Measurements from ENCODE around the gene MAPK10.
"Not testable (repeated sequence)": the region's sequence is repeated elsewhere in the genome, so short reads cannot be mapped to it uniquely, and the experiment has no call there.

Gene MAPK10

GRCh38 chr4:85965529-85965928, 394.3 kb downstream of the MAPK10 start:
- no peaks in the 10 kb centered on the region for H3K27me3 Mint-ChIP-seq
- H3K4me3 Mint-ChIP-seq = no peak overlapping the region
- H3K27ac Mint-ChIP-seq = no peak overlapping the region

DNA sequence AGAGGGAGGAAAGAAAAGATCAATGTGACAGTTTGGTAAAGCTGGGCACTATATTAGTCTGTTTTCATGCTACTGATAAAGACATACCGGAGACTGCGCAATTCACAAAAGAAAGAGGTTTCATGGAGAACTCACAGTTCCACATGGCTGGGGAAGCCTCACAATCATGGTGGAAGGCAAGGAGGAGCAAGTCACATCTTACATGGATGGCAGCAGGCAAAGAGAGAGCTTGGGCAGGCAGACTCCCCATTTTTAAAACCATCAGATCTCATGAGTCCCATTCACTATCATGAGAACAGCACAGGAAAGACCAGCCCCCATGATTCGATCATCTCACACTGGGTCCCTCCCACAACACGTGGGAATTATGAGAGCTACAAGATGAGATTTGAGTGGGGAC, 394.8 kb downstream of the MAPK10 start:
- not testable (repeated sequence) for H3K4me3 Mint-ChIP-seq; H3K9me3 Mint-ChIP-seq; H3K27ac Mint-ChIP-seq; H3K27me3 Mint-ChIP-seq; H3K4me1 Mint-ChIP-seq (ENCODE audit: low read depth); H3K36me3 Mint-ChIP-seq (ENCODE audit: low read depth)

More at GRCh38 chr4:85965529-85965928, 394.3 kb downstream of the MAPK10 start:
- Mint-ChIP-seq H3K36me3 (ENCODE audit: low read depth) (no peaks in the 10 kb centered on the region), H3K9me3 (peaks cover 4% of the 10 kb centered on the region), H3K4me1 (ENCODE audit: low read depth) (no peaks in the 10 kb centered on the region)

- Mint-ChIP-seq H3K36me3 (ENCODE audit: low read depth) (no peaks in the 10 kb centered on the region), H3K4me3 (no peak overlapping the region), H3K4me1 (ENCODE audit: low read depth) (no peaks in the 10 kb centered on the region), H3K27ac (no peak overlapping the region), H3K27me3 (no peaks in the 10 kb centered on the region), H3K9me3 (peaks cover 4% of the 10 kb centered on the region)
Observed at GRCh38 chr4:85964298-85964697, 395.6 kb downstream of the MAPK10 start.

DNA sequence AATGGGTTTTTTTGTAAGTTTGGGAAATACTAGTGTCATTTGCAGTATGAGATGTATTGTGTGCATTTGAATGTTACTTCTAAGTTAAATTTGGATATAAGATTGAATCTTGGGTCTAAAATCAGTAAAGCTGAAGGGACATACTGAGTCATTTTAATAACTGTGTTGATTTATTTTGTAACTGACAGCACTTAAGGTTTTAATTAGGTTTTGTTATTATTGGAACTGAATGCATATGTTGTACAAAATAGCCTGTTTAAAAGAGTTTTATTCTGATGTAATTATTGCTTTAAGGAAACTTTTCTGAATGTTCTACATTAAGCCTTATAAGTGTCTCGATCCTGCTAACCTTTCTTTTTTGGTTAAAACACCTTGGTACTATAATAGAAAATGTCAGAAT, 396.6 kb downstream of the MAPK10 start:
- no peak overlapping the region for H3K27ac Mint-ChIP-seq
- peaks cover 4% of the 10 kb centered on the region for H3K9me3 Mint-ChIP-seq
- no peak overlapping the region for H3K4me3 Mint-ChIP-seq
- H3K36me3 Mint-ChIP-seq (ENCODE audit: low read depth) = no peaks in the 10 kb centered on the region
- no peaks in the 10 kb centered on the region for H3K4me1 Mint-ChIP-seq (ENCODE audit: low read depth)
- H3K27me3 Mint-ChIP-seq = no peaks in the 10 kb centered on the region

DNA sequence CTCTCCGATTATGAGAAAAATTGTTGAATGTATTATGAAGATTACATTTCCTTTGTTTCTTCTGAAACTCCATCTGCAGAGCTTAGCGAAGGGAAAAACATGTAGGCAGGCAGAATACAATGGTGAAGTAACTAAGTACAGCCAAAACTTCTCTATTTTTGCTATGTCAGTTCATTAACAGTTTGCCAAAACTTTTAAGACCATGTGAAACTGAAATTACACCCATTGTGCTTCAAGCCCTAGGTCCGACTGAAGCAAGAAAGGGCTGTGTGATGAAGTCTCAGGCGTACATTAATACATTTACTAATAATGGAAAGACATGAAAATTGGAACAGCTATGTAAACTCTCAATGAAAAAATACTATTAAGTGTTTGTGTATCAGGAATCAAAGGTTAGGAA, 398.0 kb downstream of the MAPK10 start:
- Mint-ChIP-seq H3K4me1 (ENCODE audit: low read depth) (no peaks in the 10 kb centered on the region), H3K36me3 (ENCODE audit: low read depth) (no peaks in the 10 kb centered on the region), H3K4me3 (no peak overlapping the region), H3K27me3 (no peaks in the 10 kb centered on the region), H3K27ac (no peak overlapping the region), H3K9me3 (peaks cover 4% of the 10 kb centered on the region)

- Mint-ChIP-seq H3K4me3 (no peak overlapping the region), H3K27ac (no peak overlapping the region), H3K4me1 (ENCODE audit: low read depth) (no peaks in the 10 kb centered on the region), H3K9me3 (no peaks in the 10 kb centered on the region), H3K36me3 (ENCODE audit: low read depth) (no peaks in the 10 kb centered on the region), H3K27me3 (no peaks in the 10 kb centered on the region)
Observed at GRCh38 chr4:85956293-85956945, 403.4 kb downstream of the MAPK10 start.

DNA sequence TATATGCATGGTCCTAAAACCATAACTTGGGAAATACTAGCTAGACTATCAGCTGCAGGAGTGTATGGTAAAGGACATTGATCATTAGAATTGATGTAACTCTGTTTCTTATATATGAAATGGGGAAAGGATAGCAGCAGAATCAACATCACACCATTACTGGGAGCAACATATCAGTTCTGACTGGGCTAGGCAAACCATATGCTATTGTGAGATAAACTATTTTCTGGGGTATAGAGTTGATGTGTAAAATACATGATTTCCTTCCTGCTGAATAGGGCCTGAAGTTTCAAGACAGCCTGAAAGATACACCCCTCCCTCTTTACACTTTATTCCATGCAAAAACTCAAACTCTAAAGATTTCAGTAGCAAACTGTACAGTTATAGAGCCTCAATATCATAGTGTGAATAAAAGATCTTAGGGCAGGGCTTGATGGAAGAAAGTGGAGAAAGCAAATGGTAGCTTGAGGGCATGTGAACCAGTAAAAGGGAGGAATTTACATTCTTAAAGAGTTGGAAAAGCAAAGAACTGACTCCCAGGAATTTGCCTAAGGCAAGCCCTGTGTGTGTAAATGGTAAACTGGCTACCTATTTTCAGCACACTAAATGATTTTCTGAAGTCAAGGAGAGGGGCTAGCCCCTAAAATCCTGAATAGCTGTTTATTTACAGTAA, 404.1 kb downstream of the MAPK10 start:
- Mint-ChIP-seq H3K4me3 (no peak overlapping the region), H3K36me3 (ENCODE audit: low read depth) (no peaks in the 10 kb centered on the region), H3K27me3 (no peaks in the 10 kb centered on the region), H3K27ac (no peak overlapping the region), H3K4me1 (ENCODE audit: low read depth) (no peaks in the 10 kb centered on the region), H3K9me3 (no peaks in the 10 kb centered on the region)

GRCh38 chr4:85953651-85954018, 406.2 kb downstream of the MAPK10 start:
- no peak overlapping the region for H3K4me3 Mint-ChIP-seq
- no peaks in the 10 kb centered on the region for H3K9me3 Mint-ChIP-seq
- no peaks in the 10 kb centered on the region for H3K4me1 Mint-ChIP-seq (ENCODE audit: low read depth)
- H3K27me3 Mint-ChIP-seq = no peaks in the 10 kb centered on the region
- H3K36me3 Mint-ChIP-seq (ENCODE audit: low read depth) = no peaks in the 10 kb centered on the region
- H3K27ac Mint-ChIP-seq = no peak overlapping the region

GRCh38 chr4:85952972-85953650, 406.7 kb downstream of the MAPK10 start:
- H3K27me3 Mint-ChIP-seq = no peaks in the 10 kb centered on the region
- H3K27ac Mint-ChIP-seq = no peak overlapping the region
- H3K4me3 Mint-ChIP-seq = no peak overlapping the region
- H3K4me1 Mint-ChIP-seq (ENCODE audit: low read depth) = no peaks in the 10 kb centered on the region
- no peaks in the 10 kb centered on the region for H3K36me3 Mint-ChIP-seq (ENCODE audit: low read depth)
- no peaks in the 10 kb centered on the region for H3K9me3 Mint-ChIP-seq

DNA sequence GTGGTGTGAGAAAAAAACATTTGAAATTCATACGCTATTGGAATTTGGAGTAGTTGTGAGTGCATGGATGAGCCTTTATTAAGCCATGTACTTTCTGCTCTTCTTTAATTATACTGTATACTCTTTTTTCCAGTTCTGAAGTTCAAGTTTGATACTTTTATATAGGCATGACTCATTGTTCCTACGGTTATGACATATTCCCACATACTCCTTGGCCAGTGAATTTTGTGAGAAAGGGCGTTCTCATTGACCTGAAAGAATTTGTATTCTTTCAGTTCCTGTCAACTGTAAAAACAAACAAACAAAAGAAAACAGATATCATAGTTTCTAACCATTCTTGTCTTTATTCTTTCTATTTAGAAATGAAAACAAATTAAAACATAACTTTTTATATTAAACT, 407.3 kb downstream of the MAPK10 start:
- Mint-ChIP-seq H3K27ac (no peak overlapping the region), H3K36me3 (ENCODE audit: low read depth) (no peaks in the 10 kb centered on the region), H3K9me3 (no peaks in the 10 kb centered on the region), H3K4me3 (no peak overlapping the region), H3K4me1 (ENCODE audit: low read depth) (no peaks in the 10 kb centered on the region), H3K27me3 (no peaks in the 10 kb centered on the region)

- no peak overlapping the region for H3K27ac Mint-ChIP-seq
- H3K4me1 Mint-ChIP-seq (ENCODE audit: low read depth) = no peaks in the 10 kb centered on the region
- H3K9me3 Mint-ChIP-seq = peaks cover 3% of the 10 kb centered on the region
- H3K4me3 Mint-ChIP-seq = no peak overlapping the region
- H3K27me3 Mint-ChIP-seq = no peaks in the 10 kb centered on the region
- H3K36me3 Mint-ChIP-seq (ENCODE audit: low read depth) = no peaks in the 10 kb centered on the region
Observed at GRCh38 chr4:85951099-85951498, 408.8 kb downstream of the MAPK10 start.

DNA sequence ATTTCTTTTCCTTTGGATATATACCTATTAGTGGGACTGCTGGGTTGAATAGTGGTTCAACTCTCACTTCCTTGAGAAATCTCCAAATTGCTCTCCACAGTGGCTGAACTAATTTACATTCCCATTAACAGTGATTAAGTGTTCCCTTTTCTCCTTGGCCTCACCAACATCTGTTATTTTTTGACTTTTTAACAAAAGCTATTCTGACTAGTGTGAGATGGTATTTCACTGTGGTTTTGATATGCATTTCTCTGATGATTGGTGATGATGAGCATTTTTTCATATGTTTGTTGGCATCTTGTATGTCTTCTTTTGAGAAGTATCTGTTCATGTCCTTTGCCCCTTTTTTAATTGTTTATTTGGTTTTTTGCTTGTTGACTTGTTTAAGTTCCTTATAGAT, 413.0 kb downstream of the MAPK10 start:
- no peaks in the 10 kb centered on the region for H3K36me3 Mint-ChIP-seq (ENCODE audit: low read depth)
- H3K27ac Mint-ChIP-seq = no peak overlapping the region
- H3K4me3 Mint-ChIP-seq = no peak overlapping the region
- H3K4me1 Mint-ChIP-seq (ENCODE audit: low read depth) = no peaks in the 10 kb centered on the region
- H3K9me3 Mint-ChIP-seq = peaks cover 3% of the 10 kb centered on the region
- H3K27me3 Mint-ChIP-seq = no peaks in the 10 kb centered on the region

GRCh38 chr4:85942107-85942506, 417.7 kb downstream of the MAPK10 start:
- H3K4me3 Mint-ChIP-seq = no peak overlapping the region
- H3K36me3 Mint-ChIP-seq (ENCODE audit: low read depth) = no peaks in the 10 kb centered on the region
- H3K27me3 Mint-ChIP-seq = no peaks in the 10 kb centered on the region
- peaks cover 3% of the 10 kb centered on the region for H3K9me3 Mint-ChIP-seq
- no peaks in the 10 kb centered on the region for H3K4me1 Mint-ChIP-seq (ENCODE audit: low read depth)
- no peak overlapping the region for H3K27ac Mint-ChIP-seq

DNA sequence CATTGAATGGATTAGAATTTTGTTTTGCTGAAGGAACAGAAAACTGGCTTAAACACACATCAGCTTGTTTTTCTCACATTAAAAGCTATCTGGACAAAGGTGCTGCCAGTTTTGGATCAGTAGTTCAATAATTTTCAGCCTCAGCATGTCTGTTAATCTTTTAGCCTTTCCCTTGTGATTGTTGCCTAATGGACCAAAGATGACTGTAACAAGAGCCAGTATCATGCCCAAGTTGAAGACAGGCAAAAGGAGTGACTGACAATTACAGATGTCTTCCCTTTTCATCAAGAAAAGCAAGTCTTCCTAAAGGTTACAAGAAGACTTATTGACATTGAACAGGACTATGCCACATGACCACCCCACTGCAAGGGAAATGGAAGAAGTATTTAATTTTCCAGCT, 419.7 kb downstream of the MAPK10 start:
- Mint-ChIP-seq H3K27me3 (no peaks in the 10 kb centered on the region), H3K4me1 (ENCODE audit: low read depth) (no peaks in the 10 kb centered on the region), H3K4me3 (no peak overlapping the region), H3K27ac (no peak overlapping the region), H3K9me3 (peaks cover 4% of the 10 kb centered on the region), H3K36me3 (ENCODE audit: low read depth) (no peaks in the 10 kb centered on the region)
